CD4-positive, alpha-beta T cell (primary cell): ENCODE results near the gene RPTOR. TPM values are rescaled to one million over a fixed set of nuclear protein-coding genes. Genes with fewer than 3 reads are reported as not detected.

Source experiments
- ATAC-seq: fragments of 200-7000 bp; cut with Tn5 transposase; one replicate; pipeline ENCODE4 v1.10.0; 2022; ENCODE audit warnings: mild to moderate bottlenecking; ENCODE audit not compliant: poor library complexity
- CTCF ChIA-PET: fragments of 350-600 bp; sonication (Branson Sonifier 250); formaldehyde crosslinking; loops from one replicate; lab custom pipeline; 2021; ENCODE audit warnings: antibody characterized with exemption, inconsistent platforms; lab: Charles Lee
- POLR2A ChIA-PET: fragments of 350-600 bp; sonication (Branson Sonifier 250); formaldehyde crosslinking; loops from one replicate; lab custom pipeline; 2021; ENCODE audit warnings: antibody characterized with exemption, inconsistent platforms; lab: Charles Lee
- DNase-seq, 14 experiments: peaks; one replicate each; pipeline ENCODE4 v3.0.0-alpha.2; 2013 to 2020; ENCODE audit warnings: mixed read lengths in 2 of 14
- H3K27ac ChIP-seq, 2 donors: one replicate each; pipeline versions ENCODE4 v1.5.1 to v1.7.0; 2013; ENCODE audit warnings: low read length in 2 of 2, low read depth in 1 of 2, mild to moderate bottlenecking in 1 of 2
- H3K27me3 ChIP-seq, 2 experiments: 1 replicate in 1 of 2; 2 replicates in 1 of 2; pipeline versions ENCODE4 v1.6.1 to v1.7.0; 2013; ENCODE audit warnings: low read length in 2 of 2, control low read depth in 1 of 2, mild to moderate bottlenecking in 1 of 2, moderate library complexity in 1 of 2; ENCODE audit not compliant: insufficient read depth in 2 of 2, control insufficient read depth in 1 of 2
- H3K36me3 ChIP-seq: one replicate; pipeline ENCODE4 v1.6.1; 2013; ENCODE audit warnings: low read length, control low read depth; ENCODE audit not compliant: insufficient read depth
- H3K4me1 ChIP-seq: one replicate; pipeline ENCODE4 v1.6.1; 2013; ENCODE audit warnings: low read length, control low read depth; ENCODE audit not compliant: insufficient read depth
- H3K4me3 ChIP-seq: one replicate; pipeline ENCODE4 v1.5.1; 2013; ENCODE audit warnings: mild to moderate bottlenecking, low read length, moderate library complexity
- H3K9me3 ChIP-seq, 2 experiments: 1 replicate in 1 of 2; 2 replicates in 1 of 2; pipeline versions ENCODE4 v1.6.1 to v1.7.0; 2013; ENCODE audit warnings: low read length in 2 of 2, mild to moderate bottlenecking in 2 of 2, control low read depth in 1 of 2, moderate library complexity in 1 of 2; ENCODE audit not compliant: control insufficient read depth in 1 of 2, insufficient read depth in 1 of 2
- H3K27ac Mint-ChIP-seq: one replicate; pipeline ENCODE4 v1.8.0; 2020; ENCODE audit warnings: mixed read lengths
- H3K27me3 Mint-ChIP-seq: one replicate; pipeline ENCODE4 v1.8.0; 2021; ENCODE audit warnings: mixed read lengths
- H3K36me3 Mint-ChIP-seq: one replicate; pipeline ENCODE4 v1.8.0; 2021; ENCODE audit warnings: low read depth, mixed read lengths
- H3K4me1 Mint-ChIP-seq: one replicate; pipeline ENCODE4 v1.8.0; 2021; ENCODE audit warnings: low read depth, mixed read lengths
- H3K4me3 Mint-ChIP-seq: one replicate; pipeline ENCODE4 v1.8.0; 2020; ENCODE audit warnings: mild to moderate bottlenecking, mixed read lengths
- H3K9me3 Mint-ChIP-seq: one replicate; pipeline ENCODE4 v1.8.0; 2020; ENCODE audit warnings: mixed read lengths
- CTCF ChIP-seq: fragments of 200-600 bp; IDR thresholded peaks from one replicate; pipeline ENCODE4 v1.8.0; 2022; ENCODE audit warnings: antibody characterized with exemption, mild to moderate bottlenecking
- intact Hi-C, 2 experiments: fragments of 100-400 bp; cut with DNase I in 1 of 2; cut with micrococcal nuclease in 1 of 2; formaldehyde crosslinking; loops; one replicate each; pipeline versions ENCODE4 v1.15.1 to v1.9.0; 2023 to 2025; cut with DNase I, micrococcal nuclease
- total RNA-seq, 174 experiments: library from RNA in 2 of 174; stranded (reverse) in 2 of 174; gene quantifications; one replicate each; pipeline ENCODE4 v1.2.3 and lab custom pipeline; 2021 to 2026

RPTOR gene
- total RNA-seq, 2 experiments from 2014 or later, result 45.0 to 47.1 TPM

DNA sequence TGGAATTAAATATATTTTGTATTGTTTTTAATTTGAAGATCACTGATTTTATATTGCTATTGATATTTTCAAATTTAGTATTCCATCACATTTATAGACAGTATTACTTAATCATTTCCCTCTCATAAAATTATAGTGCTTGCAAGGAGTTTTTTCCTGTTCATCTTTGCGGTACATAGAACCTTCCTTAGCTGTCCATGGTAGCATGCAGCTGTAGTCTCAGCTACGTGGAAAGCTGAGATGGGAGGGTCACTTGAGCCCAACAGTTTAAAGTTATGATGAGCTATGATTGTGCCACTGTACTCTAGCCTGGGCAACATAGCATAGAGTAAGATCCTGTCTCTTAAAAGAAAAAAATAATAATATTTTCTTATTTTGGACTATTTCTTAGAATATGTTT lies 231.2 kb downstream of the RPTOR start:
- H3K4me1 Mint-ChIP-seq, result peaks cover 73% of the 10 kb centered on the region
- ChIA-PET CTCF (interaction anchor here (1.6 kb wide), 1 partner anchor 10 kb away, joined by 7 read pairs; no protein-coding TSS in a partner anchor), POLR2A (interaction anchor here (1.1 to 3.8 kb wide), 3 partner anchors 8 to 15 kb away, joined by 3 to 41 read pairs (median 26); no protein-coding TSS in a partner anchor)
- no peak for ATAC-seq
- Histone ChIP-seq H3K27ac (no peak overlapping the region), H3K4me3 (no peak overlapping the region), H3K9me3 (no peaks in the 10 kb centered on the region), H3K36me3 (peaks cover 23% of the 10 kb centered on the region), H3K4me1 (peaks cover 50% of the 10 kb centered on the region), H3K27me3 (no peaks in the 10 kb centered on the region)
- intact Hi-C loops, result no loop called here
- H3K27me3 Mint-ChIP-seq, result no peaks in the 10 kb centered on the region
- no peaks in the 10 kb centered on the region for H3K9me3 Mint-ChIP-seq
- peaks cover 50% of the 10 kb centered on the region for H3K36me3 Mint-ChIP-seq
- TF ChIP-seq CTCF, result no peak
- H3K27ac Mint-ChIP-seq, result peak overlapping the region; percentile 60
- DNase-seq, result no peak
- no peak overlapping the region for H3K4me3 Mint-ChIP-seq

DNA sequence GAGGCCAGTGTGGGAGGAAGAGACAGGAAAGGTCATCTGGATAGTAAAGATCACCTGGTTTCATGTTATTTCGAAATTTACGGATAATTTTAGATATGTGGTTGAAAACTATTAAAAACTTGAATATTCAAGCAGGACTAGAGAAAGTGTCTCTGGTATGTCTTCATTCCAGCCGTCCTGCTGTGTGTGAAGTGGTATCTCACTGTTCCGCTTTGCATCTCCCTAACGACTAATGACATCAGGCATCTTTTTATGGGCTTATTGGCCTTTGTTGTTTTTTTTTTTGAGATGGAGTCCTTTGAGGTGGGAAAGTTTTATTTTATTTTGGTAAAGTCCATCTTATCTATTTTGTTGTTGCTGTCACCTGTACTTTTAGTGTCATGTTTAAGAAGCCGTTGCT lies 232.6 kb downstream of the RPTOR start:
- Mint-ChIP-seq H3K9me3 (no peaks in the 10 kb centered on the region), H3K27ac (peak overlapping the region; percentile 60), H3K36me3 (peaks cover 44% of the 10 kb centered on the region), H3K27me3 (no peaks in the 10 kb centered on the region), H3K4me3 (no peak overlapping the region), H3K4me1 (peaks cover 82% of the 10 kb centered on the region)
- no peak for TF ChIP-seq CTCF
- Histone ChIP-seq H3K36me3 (peaks cover 20% of the 10 kb centered on the region), H3K9me3 (no peaks in the 10 kb centered on the region), H3K4me1 (peaks cover 56% of the 10 kb centered on the region), H3K27me3 (no peaks in the 10 kb centered on the region), H3K27ac (no peak overlapping the region), H3K4me3 (no peak overlapping the region)
- ATAC-seq (no peak), DNase-seq (no peak)
- intact Hi-C loops, result no loop called here
- ChIA-PET POLR2A (no interaction called here), CTCF (interaction anchor here (1.4 kb wide), 1 partner anchor 14 kb away, joined by 3 read pairs; no protein-coding TSS in a partner anchor)

DNA sequence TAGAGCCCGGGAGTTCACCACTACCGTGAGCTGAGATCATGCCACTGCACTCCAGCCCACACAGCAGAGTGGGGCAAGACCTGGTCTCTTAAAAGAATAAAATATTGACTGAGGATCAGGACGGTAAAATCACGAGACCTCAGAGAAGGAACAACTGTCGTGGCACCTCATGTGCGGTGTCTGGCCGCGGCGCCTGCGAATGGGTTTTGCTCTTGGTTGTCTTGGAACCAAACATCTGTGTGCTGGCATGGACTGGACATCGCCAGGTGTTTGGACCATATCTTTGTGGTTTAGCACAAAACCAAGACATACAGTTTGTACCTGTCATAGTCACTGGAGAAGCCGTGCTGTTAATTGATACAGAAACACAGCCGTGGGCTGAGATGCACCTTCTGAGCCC lies 234.1 kb downstream of the RPTOR start:
- Histone ChIP-seq H3K27ac (no peak overlapping the region), H3K27me3 (no peaks in the 10 kb centered on the region), H3K36me3 (peaks cover 20% of the 10 kb centered on the region), H3K4me1 (peaks cover 60% of the 10 kb centered on the region), H3K4me3 (no peak overlapping the region), H3K9me3 (no peaks in the 10 kb centered on the region)
- peaks cover 81% of the 10 kb centered on the region for H3K4me1 Mint-ChIP-seq
- ATAC-seq (no peak), DNase-seq (no peak)
- intact Hi-C loops, result no loop called here
- H3K27me3 Mint-ChIP-seq, result no peaks in the 10 kb centered on the region
- peak overlapping the region; percentile 60 for H3K27ac Mint-ChIP-seq
- peaks cover 35% of the 10 kb centered on the region for H3K36me3 Mint-ChIP-seq
- H3K9me3 Mint-ChIP-seq, result no peaks in the 10 kb centered on the region
- POLR2A ChIA-PET, result no interaction called here
- H3K4me3 Mint-ChIP-seq, result no peak overlapping the region
- CTCF ChIA-PET, result interaction anchor here (1.4 kb wide), 1 partner anchor 16 kb away, joined by 3 read pairs; no protein-coding TSS in a partner anchor
- no peak for TF ChIP-seq CTCF
